SU-DHL-6 (cell line): ENCODE results near the gene MGAT4A.

Source experiments
- H2AFZ ChIP-seq: fragments of 200-600 bp; sonication (generic); 2 replicates; pipeline ENCODE4 v1.6.1; 2014; ENCODE audit warnings: low read depth, mild to moderate bottlenecking, moderate library complexity, mixed read lengths, antibody characterized with exemption, low read length; ENCODE audit not compliant: severe bottlenecking
- H3F3A ChIP-seq: fragments of 200-600 bp; shearing (Covaris generic); 2 replicates; pipeline ENCODE4 v1.6.0; 2016; ENCODE audit warnings: antibody characterized with exemption, mild to moderate bottlenecking; ENCODE audit not compliant: insufficient read depth
- H3K27ac ChIP-seq: fragments of 200-600 bp; sonication (generic); 2 replicates; pipeline ENCODE4 v1.5.1; 2016; ENCODE audit warnings: low read depth, mild to moderate bottlenecking, low read length, moderate library complexity, mixed read lengths
- H3K27me3 ChIP-seq: fragments of 200-600 bp; sonication (generic), shearing (Covaris generic); 2 replicates; pipeline ENCODE4 v1.6.0; 2014; ENCODE audit warnings: mild to moderate bottlenecking, low read length
- H3K36me3 ChIP-seq: fragments of 200-600 bp; sonication (generic); 2 replicates; pipeline ENCODE4 v1.6.1; 2014; ENCODE audit warnings: mild to moderate bottlenecking, low read length, mixed read lengths
- H3K4me2 ChIP-seq: fragments of 300-600, 200-600 bp; shearing (Covaris generic), sonication (generic); 2 replicates; pipeline ENCODE4 v1.6.0; 2014; ENCODE audit warnings: low read length, low read depth, mild to moderate bottlenecking; ENCODE audit not compliant: poor library complexity, severe bottlenecking
- H3K4me3 ChIP-seq: fragments of 200-600 bp; sonication (generic); 2 replicates; pipeline ENCODE4 v1.5.1; 2014; ENCODE audit warnings: antibody characterized with exemption, low read length, mild to moderate bottlenecking, mixed read lengths; ENCODE audit not compliant: insufficient read depth, poor library complexity, severe bottlenecking
- H3K79me2 ChIP-seq: fragments of 200-600 bp; sonication (generic); 2 replicates; pipeline ENCODE4 v1.6.1; 2014; ENCODE audit warnings: mild to moderate bottlenecking, low read length, moderate library complexity; ENCODE audit not compliant: insufficient read depth
- H3K9ac ChIP-seq: fragments of 200-600 bp; sonication (generic); 2 replicates; pipeline ENCODE4 v1.7.0; 2014; ENCODE audit warnings: mild to moderate bottlenecking, low read length
- H3K9me2 ChIP-seq: fragments of 200-600 bp; sonication (generic); replicated peaks from 2 replicates; pipeline ENCODE4 v1.6.1; 2014; ENCODE audit warnings: low read length; ENCODE audit not compliant: insufficient read depth
- H3K9me3 ChIP-seq: fragments of 200-600 bp; sonication (generic); 2 replicates; pipeline ENCODE4 v1.6.1; 2014; ENCODE audit warnings: low read length, mixed read lengths; ENCODE audit not compliant: insufficient read depth
- H4K20me1 ChIP-seq: fragments of 200-600 bp; sonication (generic); 2 replicates; pipeline ENCODE4 v1.6.1; 2014; ENCODE audit warnings: low read depth, mild to moderate bottlenecking, antibody characterized with exemption, low read length, moderate library complexity, mixed read lengths
- EZH2phosphoT487 ChIP-seq: fragments of 200-600 bp; sonication (generic), shearing (Covaris generic); conservative IDR thresholded peaks from 2 replicates; pipeline ENCODE4 v1.6.1; 2018; ENCODE audit warnings: mild to moderate bottlenecking, antibody characterized with exemption, low read length, moderate library complexity, mixed read lengths
- TF ChIP-seq, protein P1 (sequence below): fragments of 200-600 bp; sonication (generic); IDR thresholded peaks from one replicate; pipeline ENCODE4 v1.5.1; 2017; ENCODE audit warnings: antibody characterized with exemption, mild to moderate bottlenecking, low read length, moderate library complexity; ENCODE audit not compliant: insufficient read depth, poor library complexity, severe bottlenecking

The MGAT4A gene

GRCh38 chr2:98772536-98772935 is 41.6 kb upstream of the MGAT4A start:
- Histone ChIP-seq H3K79me2 (no peaks in the 10 kb centered on the region), H3K36me3 (no peaks in the 10 kb centered on the region), H3K9me2 (no peaks in the 10 kb centered on the region), H3F3A (no peaks in the 10 kb centered on the region), H3K9ac (no peak overlapping the region), H3K4me3 (no peak overlapping the region), H3K27me3 (no peaks in the 10 kb centered on the region), H3K4me2 (no peak overlapping the region), H3K9me3 (no peaks in the 10 kb centered on the region), H4K20me1 (no peaks in the 10 kb centered on the region), H3K27ac (no peak overlapping the region), H2AFZ (no peak overlapping the region)
- no peak for TF ChIP-seq EZH2phosphoT487
- TF ChIP-seq, protein P1, sequence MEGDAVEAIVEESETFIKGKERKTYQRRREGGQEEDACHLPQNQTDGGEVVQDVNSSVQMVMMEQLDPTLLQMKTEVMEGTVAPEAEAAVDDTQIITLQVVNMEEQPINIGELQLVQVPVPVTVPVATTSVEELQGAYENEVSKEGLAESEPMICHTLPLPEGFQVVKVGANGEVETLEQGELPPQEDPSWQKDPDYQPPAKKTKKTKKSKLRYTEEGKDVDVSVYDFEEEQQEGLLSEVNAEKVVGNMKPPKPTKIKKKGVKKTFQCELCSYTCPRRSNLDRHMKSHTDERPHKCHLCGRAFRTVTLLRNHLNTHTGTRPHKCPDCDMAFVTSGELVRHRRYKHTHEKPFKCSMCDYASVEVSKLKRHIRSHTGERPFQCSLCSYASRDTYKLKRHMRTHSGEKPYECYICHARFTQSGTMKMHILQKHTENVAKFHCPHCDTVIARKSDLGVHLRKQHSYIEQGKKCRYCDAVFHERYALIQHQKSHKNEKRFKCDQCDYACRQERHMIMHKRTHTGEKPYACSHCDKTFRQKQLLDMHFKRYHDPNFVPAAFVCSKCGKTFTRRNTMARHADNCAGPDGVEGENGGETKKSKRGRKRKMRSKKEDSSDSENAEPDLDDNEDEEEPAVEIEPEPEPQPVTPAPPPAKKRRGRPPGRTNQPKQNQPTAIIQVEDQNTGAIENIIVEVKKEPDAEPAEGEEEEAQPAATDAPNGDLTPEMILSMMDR, result no peak

DNA sequence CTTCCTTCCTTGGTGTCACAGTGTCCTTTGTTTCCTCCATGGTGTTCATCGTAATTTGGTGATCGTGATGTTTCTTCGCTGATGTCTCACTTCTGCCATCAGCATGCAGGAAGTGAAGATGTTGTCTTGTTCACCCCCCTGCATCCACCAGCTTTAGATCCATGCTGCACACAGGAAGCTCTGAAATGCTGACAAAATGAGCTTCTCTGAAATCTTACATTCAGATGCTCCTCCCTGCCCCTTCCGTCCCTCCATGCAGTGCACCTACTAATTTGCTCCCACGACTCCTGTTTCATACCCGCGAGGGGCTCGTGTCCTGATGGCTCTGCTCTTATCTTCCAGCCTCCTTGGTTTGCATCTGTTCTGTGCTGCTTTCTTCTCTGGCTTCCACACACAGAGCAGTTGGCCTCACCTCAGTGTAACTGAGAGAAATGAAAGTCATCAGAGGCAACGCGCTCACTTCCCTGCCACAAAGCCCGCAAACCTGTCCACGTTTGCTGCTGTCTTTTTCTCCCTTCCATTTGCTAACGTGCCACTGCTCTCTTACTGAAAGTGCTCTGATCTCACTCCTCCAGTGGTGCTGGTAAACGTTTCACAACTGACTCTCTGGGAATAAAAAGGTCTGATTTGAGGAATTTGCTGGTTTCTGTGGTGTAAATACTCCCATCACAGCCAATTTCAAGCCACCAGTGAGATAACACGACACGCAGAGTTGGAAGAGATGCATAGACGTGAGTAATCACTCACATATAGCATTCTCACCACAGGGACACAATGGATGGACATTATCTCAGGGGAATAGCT is 41.0 kb upstream of the MGAT4A start:
- H3K4me3 ChIP-seq, result no peak overlapping the region
- no peaks in the 10 kb centered on the region for H3K27me3 ChIP-seq
- no peak overlapping the region for H3K9ac ChIP-seq
- no peaks in the 10 kb centered on the region for H3K36me3 ChIP-seq
- H3K79me2 ChIP-seq, result no peaks in the 10 kb centered on the region
- peak overlapping the region; percentile 8 for H3K4me2 ChIP-seq
- no peak overlapping the region for H3K27ac ChIP-seq
- TF ChIP-seq EZH2phosphoT487, result no peak
- TF ChIP-seq, protein P1, result no peak
- H3F3A ChIP-seq, result no peaks in the 10 kb centered on the region
- no peak overlapping the region for H2AFZ ChIP-seq
- no peaks in the 10 kb centered on the region for H4K20me1 ChIP-seq
- H3K9me3 ChIP-seq, result no peaks in the 10 kb centered on the region
- no peaks in the 10 kb centered on the region for H3K9me2 ChIP-seq

DNA sequence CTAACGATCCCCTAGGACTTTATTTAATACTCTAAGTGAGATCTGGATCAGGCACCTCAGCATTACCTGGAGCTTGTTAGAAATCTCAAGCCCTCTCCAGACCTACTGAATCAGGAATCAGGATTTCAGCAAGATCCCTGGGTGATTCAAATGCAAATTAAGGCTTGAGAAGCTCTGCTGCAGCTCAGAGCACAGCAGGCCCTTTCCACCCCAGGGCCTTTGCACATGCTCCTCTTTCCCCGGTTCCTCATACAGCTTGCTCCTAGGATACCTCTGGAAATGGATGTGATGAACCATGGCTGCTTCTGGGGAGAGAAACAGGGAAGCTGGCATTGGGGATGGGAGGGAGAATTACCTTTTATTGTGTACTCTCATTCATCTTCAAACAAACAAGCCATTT is 40.3 kb upstream of the MGAT4A start:
- Histone ChIP-seq H2AFZ (no peak overlapping the region), H3K9me2 (no peaks in the 10 kb centered on the region), H3K79me2 (no peaks in the 10 kb centered on the region), H3F3A (no peaks in the 10 kb centered on the region), H3K9ac (no peak overlapping the region), H3K9me3 (no peaks in the 10 kb centered on the region), H3K27ac (no peak overlapping the region), H3K4me2 (no peak overlapping the region), H3K27me3 (no peaks in the 10 kb centered on the region), H3K36me3 (no peaks in the 10 kb centered on the region), H4K20me1 (no peaks in the 10 kb centered on the region), H3K4me3 (no peak overlapping the region)
- TF ChIP-seq, protein P1, result no peak
- no peak for TF ChIP-seq EZH2phosphoT487
